ENCODE data around the gene ARHGAP15. TPM values are rescaled to one million over a fixed set of nuclear protein-coding genes. Genes with fewer than 3 reads are reported as not detected.

ARHGAP15 gene
- total RNA-seq, 1 donor from 2014 or later: not detected

DNA sequence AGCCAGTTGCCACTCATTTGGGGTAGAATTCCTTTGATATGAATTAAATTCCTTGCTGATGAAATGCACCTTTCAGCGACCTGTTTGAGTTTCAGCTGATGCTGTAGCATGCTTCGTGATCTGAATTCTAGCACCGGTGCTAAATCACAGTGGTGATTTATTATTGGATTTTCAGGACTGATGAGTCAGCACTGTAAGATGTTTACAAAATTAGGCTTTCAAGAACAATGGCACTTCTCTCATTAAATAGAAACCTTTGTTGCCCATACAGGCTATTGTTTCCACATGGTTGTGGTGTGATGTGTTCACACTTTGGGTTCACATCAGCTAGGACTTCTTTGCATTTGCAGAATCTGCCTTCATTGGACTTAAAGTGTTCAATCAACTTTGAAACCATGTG is 687.7 kb downstream of the ARHGAP15 start:
- DNase-seq: no peak
- Mint-ChIP-seq H3K27me3 (ENCODE audit: unreplicated experiment) (no peaks in the 10 kb centered on the region), H3K9me3 (ENCODE audit: unreplicated experiment) (no peaks in the 10 kb centered on the region), H3K27ac (ENCODE audit: unreplicated experiment) (no peak overlapping the region), H3K36me3 (ENCODE audit: unreplicated experiment) (no peaks in the 10 kb centered on the region), H3K4me3 (ENCODE audit: unreplicated experiment) (no peak overlapping the region), H3K4me1 (ENCODE audit: low read depth, unreplicated experiment) (peaks cover 11% of the 10 kb centered on the region)
- TF ChIP-seq, protein P1, sequence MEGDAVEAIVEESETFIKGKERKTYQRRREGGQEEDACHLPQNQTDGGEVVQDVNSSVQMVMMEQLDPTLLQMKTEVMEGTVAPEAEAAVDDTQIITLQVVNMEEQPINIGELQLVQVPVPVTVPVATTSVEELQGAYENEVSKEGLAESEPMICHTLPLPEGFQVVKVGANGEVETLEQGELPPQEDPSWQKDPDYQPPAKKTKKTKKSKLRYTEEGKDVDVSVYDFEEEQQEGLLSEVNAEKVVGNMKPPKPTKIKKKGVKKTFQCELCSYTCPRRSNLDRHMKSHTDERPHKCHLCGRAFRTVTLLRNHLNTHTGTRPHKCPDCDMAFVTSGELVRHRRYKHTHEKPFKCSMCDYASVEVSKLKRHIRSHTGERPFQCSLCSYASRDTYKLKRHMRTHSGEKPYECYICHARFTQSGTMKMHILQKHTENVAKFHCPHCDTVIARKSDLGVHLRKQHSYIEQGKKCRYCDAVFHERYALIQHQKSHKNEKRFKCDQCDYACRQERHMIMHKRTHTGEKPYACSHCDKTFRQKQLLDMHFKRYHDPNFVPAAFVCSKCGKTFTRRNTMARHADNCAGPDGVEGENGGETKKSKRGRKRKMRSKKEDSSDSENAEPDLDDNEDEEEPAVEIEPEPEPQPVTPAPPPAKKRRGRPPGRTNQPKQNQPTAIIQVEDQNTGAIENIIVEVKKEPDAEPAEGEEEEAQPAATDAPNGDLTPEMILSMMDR (IDR thresholded peaks at IDR 0.05; ENCODE audit: partially characterized antibody, unreplicated experiment): no peak

All from glutamatergic neuron (in vitro differentiated cells).